Non-pigmented ciliary epithelial cell (primary cell): ENCODE data around the gene SPDYE2.
"Not testable (repeated sequence)": the region's sequence is repeated elsewhere in the genome, so short reads cannot be mapped to it uniquely, and the experiment has no call there.

Experiments used
- DNase-seq: peaks from one replicate; pipeline ENCODE4 v3.0.0-alpha.2; 2010; ENCODE audit warnings: low read depth

SPDYE2 gene

GRCh38 chr7:102550808-102551422 is at the start of gene SPDYE2:
Gene SPDYE2, plus strand, starts transcription at chr7:102551226. Its CDS starts 2,030 bp downstream, at chr7:102553256.
- DNase-seq, result not testable (repeated sequence)

GRCh38 chr7:102503141-102503540 is 47.9 kb upstream of the SPDYE2 start:
- DNase-seq, result not testable (repeated sequence)

GRCh38 chr7:102505298-102506185 is 45.5 kb upstream of the SPDYE2 start:
- DNase-seq, result not testable (repeated sequence)

GRCh38 chr7:102507410-102508088 is 43.5 kb upstream of the SPDYE2 start:
- not testable (repeated sequence) for DNase-seq

GRCh38 chr7:102510575-102510974 is 40.5 kb upstream of the SPDYE2 start:
- DNase-seq, result not testable (repeated sequence)

- not testable (repeated sequence) for DNase-seq
Observed at GRCh38 chr7:102511860-102512522, 39.0 kb upstream of the SPDYE2 start.

- DNase-seq, result not testable (repeated sequence)
Observed at GRCh38 chr7:102512642-102513221, 38.3 kb upstream of the SPDYE2 start.

GRCh38 chr7:102514881-102515721 is 35.9 kb upstream of the SPDYE2 start:
- not testable (repeated sequence) for DNase-seq

- not testable (repeated sequence) for DNase-seq
Observed at GRCh38 chr7:102515889-102516288, 35.1 kb upstream of the SPDYE2 start.

- DNase-seq, result not testable (repeated sequence)
Observed at GRCh38 chr7:102516951-102517350, 34.1 kb upstream of the SPDYE2 start.

GRCh38 chr7:102517550-102518147 is 33.4 kb upstream of the SPDYE2 start, which contains the start of gene RASA4B:
Gene RASA4B, minus strand, starts transcription at chr7:102517777. Its CDS starts 67 bp downstream, at chr7:102517710.
- DNase-seq, result not testable (repeated sequence)

GRCh38 chr7:102520797-102521196 is 30.2 kb upstream of the SPDYE2 start:
- DNase-seq, result not testable (repeated sequence)

GRCh38 chr7:102524803-102525202 is 26.2 kb upstream of the SPDYE2 start:
- DNase-seq, result not testable (repeated sequence)

- not testable (repeated sequence) for DNase-seq
Observed at GRCh38 chr7:102527182-102527581, 23.8 kb upstream of the SPDYE2 start.

GRCh38 chr7:102527822-102528793 is 22.9 kb upstream of the SPDYE2 start:
- not testable (repeated sequence) for DNase-seq

GRCh38 chr7:102531583-102531982 is 19.4 kb upstream of the SPDYE2 start:
- DNase-seq, result not testable (repeated sequence)

GRCh38 chr7:102532127-102532526 is 18.9 kb upstream of the SPDYE2 start:
- not testable (repeated sequence) for DNase-seq

- not testable (repeated sequence) for DNase-seq
Observed at GRCh38 chr7:102535062-102535615, 15.9 kb upstream of the SPDYE2 start.
